ENCODE data around the gene ESRRA. TPM values are rescaled to one million over a fixed set of nuclear protein-coding genes. Genes with fewer than 3 reads are reported as not detected.
"Not testable (repeated sequence)": the region's sequence is repeated elsewhere in the genome, so short reads cannot be mapped to it uniquely, and the experiment has no call there.

Gene ESRRA
- total RNA-seq, 4 donors from 2014 or later = 49.2 to 108 (median 79.3) TPM

DNA sequence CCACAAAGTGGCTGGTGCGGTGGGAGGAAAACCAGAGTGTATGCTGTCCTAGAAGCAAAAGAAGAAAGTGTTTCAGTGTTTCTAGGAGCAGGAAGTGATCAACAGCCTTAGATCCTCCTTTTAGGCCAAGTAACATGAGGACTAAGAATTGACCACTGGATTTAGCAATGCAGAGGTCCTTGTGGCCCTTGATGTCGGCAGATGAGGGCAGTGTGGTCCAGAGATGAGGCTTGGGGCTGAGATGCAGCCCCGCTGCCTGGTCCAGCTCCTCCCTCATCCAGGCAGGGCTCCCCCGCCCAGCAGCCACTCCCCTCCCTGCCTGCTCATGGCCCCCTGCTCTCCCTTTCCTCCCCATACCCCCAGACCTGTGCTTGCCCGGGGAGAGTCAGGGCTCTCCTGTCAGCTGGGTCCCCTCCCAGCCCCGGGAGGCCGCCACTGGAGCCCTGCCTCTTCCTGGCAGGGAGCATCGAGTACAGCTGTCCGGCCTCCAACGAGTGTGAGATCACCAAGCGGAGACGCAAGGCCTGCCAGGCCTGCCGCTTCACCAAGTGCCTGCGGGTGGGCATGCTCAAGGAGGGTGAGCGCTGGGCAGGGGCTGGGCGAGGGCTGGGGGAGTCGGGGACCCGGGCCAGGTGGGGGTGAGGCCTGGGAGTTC lies 8.3 kb downstream of the ESRRA start:
- H3K4me3 ChIP-seq (ENCODE audit: low read depth, poor library complexity, severe bottlenecking) = no peak overlapping the region
- DNase-seq (ENCODE audit: low spot score in 2 of 2) = peak in 1 of 2 donors; percentile 93
- intact Hi-C loops (cut with DNase I; ENCODE audit: low total_unique reads) = no loop called here
- WGBS, 2 donors = 37 to 38% methylated on average over 14 to 17 of the region's 18 CpGs
- no peak for TF ChIP-seq POLR2A (IDR thresholded peaks at IDR 0.05)

GRCh38 chr11:64314146-64314804 lies 9.0 kb downstream of the ESRRA start:
- intact Hi-C loops (cut with DNase I; ENCODE audit: low total_unique reads) = no loop called here
- no peak for DNase-seq (ENCODE audit: low spot score in 2 of 2)
- WGBS, 2 donors = 73 to 76% methylated on average over 15 to 19 of the region's 19 CpGs
- no peak overlapping the region for H3K4me3 ChIP-seq (ENCODE audit: low read depth, poor library complexity, severe bottlenecking)
- TF ChIP-seq, protein P1, sequence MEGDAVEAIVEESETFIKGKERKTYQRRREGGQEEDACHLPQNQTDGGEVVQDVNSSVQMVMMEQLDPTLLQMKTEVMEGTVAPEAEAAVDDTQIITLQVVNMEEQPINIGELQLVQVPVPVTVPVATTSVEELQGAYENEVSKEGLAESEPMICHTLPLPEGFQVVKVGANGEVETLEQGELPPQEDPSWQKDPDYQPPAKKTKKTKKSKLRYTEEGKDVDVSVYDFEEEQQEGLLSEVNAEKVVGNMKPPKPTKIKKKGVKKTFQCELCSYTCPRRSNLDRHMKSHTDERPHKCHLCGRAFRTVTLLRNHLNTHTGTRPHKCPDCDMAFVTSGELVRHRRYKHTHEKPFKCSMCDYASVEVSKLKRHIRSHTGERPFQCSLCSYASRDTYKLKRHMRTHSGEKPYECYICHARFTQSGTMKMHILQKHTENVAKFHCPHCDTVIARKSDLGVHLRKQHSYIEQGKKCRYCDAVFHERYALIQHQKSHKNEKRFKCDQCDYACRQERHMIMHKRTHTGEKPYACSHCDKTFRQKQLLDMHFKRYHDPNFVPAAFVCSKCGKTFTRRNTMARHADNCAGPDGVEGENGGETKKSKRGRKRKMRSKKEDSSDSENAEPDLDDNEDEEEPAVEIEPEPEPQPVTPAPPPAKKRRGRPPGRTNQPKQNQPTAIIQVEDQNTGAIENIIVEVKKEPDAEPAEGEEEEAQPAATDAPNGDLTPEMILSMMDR (IDR thresholded peaks at IDR 0.05) = no peak
- TF ChIP-seq POLR2A (IDR thresholded peaks at IDR 0.05) = no peak

DNA sequence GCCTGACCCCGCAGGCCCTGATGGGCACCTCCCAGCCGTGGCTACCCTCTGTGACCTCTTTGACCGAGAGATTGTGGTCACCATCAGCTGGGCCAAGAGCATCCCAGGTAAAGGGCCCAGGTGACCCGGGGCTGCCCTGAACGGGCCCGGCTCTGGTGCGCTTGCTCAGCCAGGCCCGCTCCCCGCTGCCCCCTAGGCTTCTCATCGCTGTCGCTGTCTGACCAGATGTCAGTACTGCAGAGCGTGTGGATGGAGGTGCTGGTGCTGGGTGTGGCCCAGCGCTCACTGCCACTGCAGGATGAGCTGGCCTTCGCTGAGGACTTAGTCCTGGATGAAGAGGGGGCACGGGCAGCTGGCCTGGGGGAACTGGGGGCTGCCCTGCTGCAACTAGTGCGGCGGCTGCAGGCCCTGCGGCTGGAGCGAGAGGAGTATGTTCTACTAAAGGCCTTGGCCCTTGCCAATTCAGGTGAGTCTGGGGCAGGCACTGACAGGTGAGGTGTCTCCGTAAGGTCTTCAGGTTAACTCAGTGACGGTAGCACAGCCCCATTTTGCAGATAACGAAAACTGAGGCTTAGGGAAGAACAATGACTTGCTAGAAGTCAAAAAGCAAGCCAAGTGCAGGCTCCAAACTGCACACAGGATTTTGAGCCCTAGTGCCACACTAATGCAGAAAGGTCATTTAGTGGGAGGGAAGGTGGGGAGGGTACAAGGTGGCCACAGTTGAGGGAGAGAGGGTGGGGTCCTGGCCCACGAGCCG lies 9.7 kb downstream of the ESRRA start:
- WGBS, 2 donors = 84 to 88% methylated on average over 23 to 24 of the region's 24 CpGs
- DNase-seq (ENCODE audit: low spot score in 2 of 2) = no peak
- TF ChIP-seq POLR2A (IDR thresholded peaks at IDR 0.05) = no peak
- TF ChIP-seq, protein P1 (IDR thresholded peaks at IDR 0.05) = no peak
- no peak overlapping the region for H3K4me3 ChIP-seq (ENCODE audit: low read depth, poor library complexity, severe bottlenecking)
- intact Hi-C loops (cut with DNase I; ENCODE audit: low total_unique reads) = no loop called here

GRCh38 chr11:64315667-64316526 lies 10.6 kb downstream of the ESRRA start:
- 70 to 78% methylated on average over 21 to 25 of the region's 25 CpGs for WGBS, 2 donors
- DNase-seq (ENCODE audit: low spot score in 2 of 2); intact Hi-C loops (cut with DNase I; ENCODE audit: low total_unique reads); H3K4me3 ChIP-seq (ENCODE audit: low read depth, poor library complexity, severe bottlenecking): not testable (repeated sequence)

- 5 to 6% methylated on average over 30 to 32 of the region's 32 CpGs for WGBS, 2 donors
- intact Hi-C loops (cut with DNase I; ENCODE audit: low total_unique reads) = no loop called here
- peak in 1 of 2 donors; percentile 89 for DNase-seq (ENCODE audit: low spot score in 2 of 2)
- TF ChIP-seq, protein P1 (IDR thresholded peaks at IDR 0.05) = no peak
- no peak for TF ChIP-seq POLR2A (IDR thresholded peaks at IDR 0.05)
- H3K4me3 ChIP-seq (ENCODE audit: low read depth, poor library complexity, severe bottlenecking) = peak overlapping the region; percentile 72
Observed at GRCh38 chr11:64316672-64317324, 11.5 kb downstream of the ESRRA start.

- H3K4me3 ChIP-seq (ENCODE audit: low read depth, poor library complexity, severe bottlenecking) = peak within 1 kb of the TSS; percentile 72
- intact Hi-C loops (cut with DNase I; ENCODE audit: low total_unique reads) = no loop called here
- TF ChIP-seq POLR2A (IDR thresholded peaks at IDR 0.05) = peak in 1 of 2 donors; percentile 72
- TF ChIP-seq, protein P1 (IDR thresholded peaks at IDR 0.05) = no peak
- peak; percentile 99 for DNase-seq (ENCODE audit: low spot score in 2 of 2)
- WGBS, 2 donors = 0 to 1% methylated on average over 28 to 35 of the region's 43 CpGs
Observed at GRCh38 chr11:64317325-64317960, 12.1 kb downstream of the ESRRA start, which contains the start of gene TRMT112. Gene TRMT112 (minus strand): TSS chr11:64317559. CDS start chr11:64317526, 33 bp downstream.
